Lower leg skin (tissue), 4 donors: ENCODE measurements around the gene FOXP2. TPM values are rescaled to one million over a fixed set of nuclear protein-coding genes. Genes with fewer than 3 reads are reported as not detected.
"Not testable (repeated sequence)": the region's sequence is repeated elsewhere in the genome, so short reads cannot be mapped to it uniquely, and the experiment has no call there.

ENCODE experiments used
- DNase-seq, 2 donors: peaks; one replicate each; pipeline ENCODE4 v3.0.0-alpha.2; 2019; ENCODE audit warnings: low spot score in 2 of 2
- H3K4me3 ChIP-seq: fragments of 200-600 bp; sonication (generic); 2 replicates; pipeline ENCODE4 v1.5.1; 2017; ENCODE audit warnings: mild to moderate bottlenecking, low read depth; ENCODE audit not compliant: poor library complexity, severe bottlenecking
- CTCF ChIP-seq, 3 donors: fragments of 450-650 bp; IDR thresholded peaks; one replicate each; pipeline ENCODE4 v1.5.1; 2016; ENCODE audit warnings: antibody characterized with exemption in 3 of 3, mild to moderate bottlenecking in 3 of 3, moderate library complexity in 2 of 3
- POLR2A ChIP-seq, 2 donors: fragments of 450-650 bp; IDR thresholded peaks; one replicate each; pipeline ENCODE4 v1.6.1; 2016 to 2017; ENCODE audit warnings: antibody characterized with exemption in 2 of 2, mild to moderate bottlenecking in 1 of 2, moderate library complexity in 1 of 2
- whole genome bisulfite sequencing, 2 donors: methylation state at CpG; one replicate each; pipeline ENCODE4 v1.1.5; 2018; 5-methylcytosine and 5-hydroxymethylcytosine counted together
- intact Hi-C: fragments of 100-400 bp; cut with DNase I; formaldehyde crosslinking; loops from one replicate; pipeline ENCODE4 v1.15.0; 2023; ENCODE audit warnings: low total_unique reads
- total RNA-seq, 4 donors: library from RNA; depleted of rRNA; stranded (reverse); fragments of >200 nt; gene quantifications; one replicate each; pipeline ENCODE4 v1.1.0, GENCODE V29; 2016

Gene FOXP2
- total RNA-seq, 4 donors from 2014 or later, result 11.9 to 23.6 (median 18.8) TPM

GRCh38 chr7:114569220-114569619 lies 154.6 kb downstream of the FOXP2 start:
- TF ChIP-seq CTCF (IDR thresholded peaks at IDR 0.05) (no peak), POLR2A (IDR thresholded peaks at IDR 0.05) (no peak)
- WGBS, 2 donors, result 68 to 73% methylated on average over 1 of the region's 1 CpG
- H3K4me3 ChIP-seq, result no peak overlapping the region
- no peak for DNase-seq
- intact Hi-C loops, result no loop called here

GRCh38 chr7:114574384-114574783 lies 159.8 kb downstream of the FOXP2 start:
- intact Hi-C loops, result no loop called here
- no peak overlapping the region for H3K4me3 ChIP-seq
- 32 to 35% methylated on average over 2 of the region's 2 CpGs for WGBS, 2 donors
- TF ChIP-seq CTCF (IDR thresholded peaks at IDR 0.05), result no peak
- TF ChIP-seq POLR2A (IDR thresholded peaks at IDR 0.05), result no peak
- DNase-seq, result no peak

- no peak for TF ChIP-seq CTCF (IDR thresholded peaks at IDR 0.05)
- TF ChIP-seq POLR2A (IDR thresholded peaks at IDR 0.05), result no peak
- intact Hi-C loops, result no loop called here
- WGBS, 2 donors, result 84% methylated on average over 4 of the region's 4 CpGs
- no peak for DNase-seq
- H3K4me3 ChIP-seq, result no peak overlapping the region
Measured at GRCh38 chr7:114575098-114575497, 160.5 kb downstream of the FOXP2 start.

GRCh38 chr7:114580963-114581362 lies 166.3 kb downstream of the FOXP2 start:
- DNase-seq, H3K4me3 ChIP-seq, intact Hi-C loops: not testable (repeated sequence)
- WGBS, 2 donors, result 95 to 96% methylated on average over 3 of the region's 3 CpGs

GRCh38 chr7:114588506-114588905 lies 173.9 kb downstream of the FOXP2 start:
- intact Hi-C loops, result no loop called here
- no peak for DNase-seq

GRCh38 chr7:114589436-114589835 lies 174.8 kb downstream of the FOXP2 start:
- no peak for DNase-seq
- TF ChIP-seq POLR2A (IDR thresholded peaks at IDR 0.05) (no peak), CTCF (IDR thresholded peaks at IDR 0.05) (no peak)
- intact Hi-C loops, result no loop called here

More at GRCh38 chr7:114588506-114588905, 173.9 kb downstream of the FOXP2 start:
- no peak for TF ChIP-seq POLR2A (IDR thresholded peaks at IDR 0.05)
- TF ChIP-seq CTCF (IDR thresholded peaks at IDR 0.05), result no peak
- H3K4me3 ChIP-seq, result no peak overlapping the region
- 66 to 83% methylated on average over 1 of the region's 1 CpG for WGBS, 2 donors

More at GRCh38 chr7:114589436-114589835, 174.8 kb downstream of the FOXP2 start:
- no peak overlapping the region for H3K4me3 ChIP-seq
